GM06990 (cell line): ENCODE results near the gene RILPL1.
"Not testable (repeated sequence)": the region's sequence is repeated elsewhere in the genome, so short reads cannot be mapped to it uniquely, and the experiment has no call there.

Source experiments
- DNase-seq: peaks from one replicate; pipeline ENCODE4 v3.0.0-alpha.2; 2011; ENCODE audit not compliant: insufficient read length; ENCODE audit errors: extremely low read depth
- H3K27me3 ChIP-seq: replicated peaks from 2 replicates; pipeline ENCODE4 v1.6.0; 2011; ENCODE audit warnings: low read length; ENCODE audit not compliant: control insufficient read depth, insufficient read depth
- H3K36me3 ChIP-seq: 2 replicates; pipeline ENCODE4 v1.5.1; 2011; ENCODE audit warnings: low read length; ENCODE audit not compliant: control insufficient read depth, insufficient read depth
- H3K4me3 ChIP-seq: replicated peaks from 2 replicates; pipeline ENCODE4 v1.5.1; 2011; ENCODE audit warnings: low read depth, mild to moderate bottlenecking, control low read depth, low read length
- CTCF ChIP-seq: IDR thresholded peaks from 2 replicates; pipeline ENCODE4 v1.5.1; 2011; ENCODE audit warnings: low read length, control low read depth, mild to moderate bottlenecking, inconsistent platforms; ENCODE audit not compliant: insufficient read depth, poor library complexity, severe bottlenecking

The RILPL1 gene

DNA sequence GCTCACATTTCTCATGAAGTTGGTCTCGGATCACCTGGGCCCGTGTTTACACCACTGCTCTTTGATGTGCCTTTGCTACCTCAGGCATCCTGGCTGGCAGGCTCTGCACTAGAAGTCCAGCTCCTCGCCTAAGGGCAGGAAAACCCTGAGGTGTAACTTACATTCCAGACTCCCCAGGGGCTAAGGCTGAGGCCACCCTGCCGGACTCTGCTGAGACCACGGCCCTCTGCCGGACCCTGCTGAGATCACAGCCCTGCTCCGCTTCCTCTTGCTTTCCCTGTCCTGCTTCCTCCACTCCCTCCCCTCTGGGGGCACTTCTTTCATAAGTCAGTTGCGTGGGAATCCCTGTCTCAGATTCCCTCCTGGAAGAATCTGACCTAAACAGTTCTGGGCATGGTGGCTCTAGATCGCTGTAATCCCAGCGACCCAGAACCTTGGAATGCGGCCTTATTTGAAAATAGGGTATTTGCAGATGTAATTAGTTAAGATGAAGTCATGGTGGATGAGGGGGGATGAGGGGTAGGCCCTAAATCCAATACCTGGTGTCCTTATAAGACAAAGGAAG lies 17.2 kb downstream of the RILPL1 start:
- Histone ChIP-seq H3K4me3 (no peak overlapping the region), H3K36me3 (no peaks in the 10 kb centered on the region), H3K27me3 (no peaks in the 10 kb centered on the region)
- TF ChIP-seq CTCF, result no peak
- no peak for DNase-seq

DNA sequence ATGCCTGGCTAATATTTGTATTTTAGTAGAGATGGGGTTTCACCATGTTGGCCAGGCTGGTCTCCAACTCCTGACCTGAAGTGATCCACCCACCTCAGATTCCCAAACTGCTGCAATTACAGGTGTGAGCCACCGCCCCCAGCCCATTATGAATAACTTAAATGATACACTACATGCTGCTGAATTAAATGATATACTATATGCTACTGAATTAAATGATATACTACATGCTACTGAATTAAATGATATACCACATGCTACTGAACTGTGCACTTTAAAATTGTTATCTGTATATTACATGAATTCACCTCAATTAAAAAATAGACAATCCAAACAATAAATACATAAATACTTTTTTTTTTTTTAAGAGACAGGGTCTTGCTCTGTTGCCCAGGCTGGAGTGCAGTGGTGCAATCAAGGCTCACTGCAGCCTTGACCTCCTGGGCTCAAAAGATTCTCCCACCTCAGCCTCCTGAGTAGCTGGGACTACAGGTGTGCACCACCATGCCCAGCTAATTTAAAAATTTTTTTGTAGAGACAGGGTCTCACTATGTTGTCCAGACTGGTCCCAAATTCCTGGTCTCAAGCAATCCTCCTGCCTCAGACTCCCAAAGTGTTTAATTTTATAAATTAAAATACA lies 18.8 kb downstream of the RILPL1 start:
- not testable (repeated sequence) for H3K36me3 ChIP-seq, H3K4me3 ChIP-seq, H3K27me3 ChIP-seq, DNase-seq

GRCh38 chr12:123513805-123514204 lies 19.7 kb downstream of the RILPL1 start:
- no peak for TF ChIP-seq CTCF
- Histone ChIP-seq H3K27me3 (no peaks in the 10 kb centered on the region), H3K36me3 (no peaks in the 10 kb centered on the region), H3K4me3 (no peak overlapping the region)
- DNase-seq, result no peak

DNA sequence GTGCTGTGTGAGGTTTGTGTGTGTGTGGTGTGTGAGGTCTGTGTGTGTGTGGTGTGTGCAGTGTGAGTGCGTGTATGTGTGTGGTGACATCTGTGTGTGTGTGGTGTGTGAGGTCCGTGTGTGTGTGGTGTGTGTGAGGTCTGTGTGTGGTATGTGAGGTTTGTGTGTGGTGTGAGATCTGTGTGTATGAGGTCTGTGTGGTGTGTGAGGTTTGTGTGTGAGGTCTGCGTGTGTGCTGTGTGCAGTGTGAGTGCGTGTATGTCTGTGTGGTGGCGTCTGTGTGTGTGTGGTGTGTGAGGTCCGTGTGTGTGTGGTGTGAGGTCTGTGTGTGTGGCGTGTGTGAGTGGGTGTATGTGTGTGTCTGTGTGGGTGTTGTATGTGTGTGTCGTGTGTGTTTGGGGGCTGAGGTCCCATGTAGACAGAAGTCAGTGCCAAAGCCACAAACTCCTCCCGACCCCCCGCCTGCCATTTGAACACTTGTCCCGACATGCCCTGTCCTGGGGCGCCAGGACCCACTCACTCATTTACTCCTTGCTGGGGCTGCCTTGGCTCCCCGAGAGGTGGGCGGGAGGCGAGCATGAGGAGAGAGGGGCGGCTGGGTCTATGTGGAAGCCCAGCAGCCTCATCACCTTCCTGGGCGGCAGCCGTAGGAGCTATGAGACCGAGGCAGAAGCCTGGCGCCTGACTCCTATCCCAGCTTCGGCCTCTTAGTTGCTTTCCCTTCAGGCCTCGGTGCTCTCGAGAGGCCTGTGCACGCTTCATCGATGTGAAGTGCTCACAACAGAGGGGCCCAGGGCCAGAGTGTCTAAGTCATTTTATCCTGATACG lies 20.5 kb downstream of the RILPL1 start:
- TF ChIP-seq CTCF, result no peak
- Histone ChIP-seq H3K27me3 (no peaks in the 10 kb centered on the region), H3K4me3 (no peak overlapping the region), H3K36me3 (no peaks in the 10 kb centered on the region)
- DNase-seq, result no peak

DNA sequence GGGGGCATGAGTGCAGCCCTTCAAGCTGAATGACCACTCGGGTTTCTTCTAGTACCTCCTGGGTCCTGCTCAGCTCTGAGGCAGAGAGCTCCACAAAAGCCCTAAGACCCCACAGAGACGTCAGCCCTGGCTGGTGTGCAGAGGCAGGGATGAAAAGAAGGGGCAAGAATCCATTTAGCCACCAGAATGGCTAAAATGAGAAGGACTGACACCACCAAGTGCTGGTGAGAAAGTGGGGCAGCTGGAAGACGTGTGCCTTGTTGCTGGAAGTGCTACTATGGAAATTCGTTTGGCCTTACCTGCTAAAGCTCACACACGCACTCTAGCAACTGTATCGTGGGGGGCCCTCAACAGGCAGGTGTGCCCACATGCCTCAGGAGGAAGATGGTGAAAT lies 26.7 kb downstream of the RILPL1 start:
- TF ChIP-seq CTCF, result no peak
- Histone ChIP-seq H3K36me3 (no peaks in the 10 kb centered on the region), H3K4me3 (no peak overlapping the region), H3K27me3 (no peaks in the 10 kb centered on the region)
- no peak for DNase-seq
